Caco-2 (cell line): ENCODE data around the gene CLDN14. TPM values are rescaled to one million over a fixed set of nuclear protein-coding genes. Genes with fewer than 3 reads are reported as not detected.

ENCODE experiments used
- BruUV-seq: library from RNA; stranded (reverse); fragments of 400-500 nt; replicated peaks from 2 replicates; lab custom pipeline; 2021; lab: Mats Ljungman, UMichigan
- CTCF ChIA-PET: fragments of 300-600 bp; sonication (Branson Sonifier 250); formaldehyde crosslinking; loops from one replicate; lab custom pipeline; 2022; ENCODE audit warnings: antibody characterized with exemption; lab: Charles Lee
- POLR2A ChIA-PET: fragments of 300-600 bp; sonication (Branson Sonifier 250); formaldehyde crosslinking; loops from one replicate; lab custom pipeline; 2022; ENCODE audit warnings: antibody characterized with exemption; lab: Charles Lee
- DNase-seq, 2 experiments: peaks; one replicate each; pipeline versions ENCODE4 v3.0.0 to v3.0.0-alpha.2; 2020 to 2022
- H3K27me3 ChIP-seq: replicated peaks from 2 replicates; pipeline ENCODE4 v1.6.0; 2011; ENCODE audit warnings: low read length; ENCODE audit not compliant: control insufficient read depth, insufficient read depth
- H3K36me3 ChIP-seq: 2 replicates; pipeline ENCODE4 v1.5.1; 2011; ENCODE audit warnings: low read length; ENCODE audit not compliant: control insufficient read depth, insufficient read depth
- H3K4me1 ChIP-seq: fragments of 250-450 bp; sonication (Bioruptor Pico); 2 replicates; pipeline ENCODE4 v1.5.1; 2020; ENCODE audit warnings: mild to moderate bottlenecking
- H3K4me3 ChIP-seq: 2 replicates; pipeline ENCODE4 v1.5.1; 2011; ENCODE audit warnings: low read depth, mild to moderate bottlenecking, control low read depth, low read length
- H3K9me3 ChIP-seq: fragments of 250-450 bp; sonication (Bioruptor Pico); 2 replicates; pipeline ENCODE4 v1.5.1; 2020; ENCODE audit warnings: mild to moderate bottlenecking, moderate library complexity
- H3K27ac Mint-ChIP-seq: one replicate; pipeline ENCODE4 v1.8.0; 2022; ENCODE audit warnings: mixed read lengths; ENCODE audit not compliant: unreplicated experiment
- H3K27me3 Mint-ChIP-seq: one replicate; pipeline ENCODE4 v1.8.0; 2022; ENCODE audit warnings: mixed read lengths; ENCODE audit not compliant: insufficient read depth, unreplicated experiment
- H3K36me3 Mint-ChIP-seq: one replicate; pipeline ENCODE4 v1.8.0; 2022; ENCODE audit warnings: mild to moderate bottlenecking, mixed read lengths; ENCODE audit not compliant: insufficient read depth, unreplicated experiment
- H3K4me1 Mint-ChIP-seq: one replicate; pipeline ENCODE4 v1.8.0; 2022; ENCODE audit warnings: low read depth, mixed read lengths; ENCODE audit not compliant: unreplicated experiment
- H3K4me3 Mint-ChIP-seq: one replicate; pipeline ENCODE4 v1.8.0; 2022; ENCODE audit warnings: mild to moderate bottlenecking, moderate library complexity, mixed read lengths; ENCODE audit not compliant: unreplicated experiment
- H3K9me3 Mint-ChIP-seq: one replicate; pipeline ENCODE4 v1.8.0; 2022; ENCODE audit warnings: mixed read lengths; ENCODE audit not compliant: unreplicated experiment
- intact Hi-C: fragments of 100-400 bp; cut with micrococcal nuclease; formaldehyde crosslinking; loops from one replicate; pipeline ENCODE4 v1.10.0; 2022; ENCODE audit not compliant: unreplicated experiment
- total RNA-seq: library from RNA; stranded (reverse); gene quantifications from 2 replicates; pipeline ENCODE4 v1.2.3, GENCODE V29; 2022
- TF ChIP-seq, protein P1 (sequence below), 2 experiments: fragments of 200-600 bp in 1 of 2; IDR thresholded peaks; 1 replicate in 1 of 2; 2 replicates in 1 of 2; pipeline versions ENCODE4 v1.5.1 to v1.8.0; 2011 to 2022; ENCODE audit warnings: antibody characterized with exemption in 1 of 2, control low read depth in 1 of 2, inconsistent platforms in 1 of 2, low read depth in 1 of 2, low read length in 1 of 2, mild to moderate bottlenecking in 1 of 2, moderate library complexity in 1 of 2; ENCODE audit not compliant: insufficient read depth in 1 of 2, severe bottlenecking in 1 of 2, unreplicated experiment in 1 of 2

CLDN14 gene
- total RNA-seq, 1 experiment from 2014 or later = not detected

DNA sequence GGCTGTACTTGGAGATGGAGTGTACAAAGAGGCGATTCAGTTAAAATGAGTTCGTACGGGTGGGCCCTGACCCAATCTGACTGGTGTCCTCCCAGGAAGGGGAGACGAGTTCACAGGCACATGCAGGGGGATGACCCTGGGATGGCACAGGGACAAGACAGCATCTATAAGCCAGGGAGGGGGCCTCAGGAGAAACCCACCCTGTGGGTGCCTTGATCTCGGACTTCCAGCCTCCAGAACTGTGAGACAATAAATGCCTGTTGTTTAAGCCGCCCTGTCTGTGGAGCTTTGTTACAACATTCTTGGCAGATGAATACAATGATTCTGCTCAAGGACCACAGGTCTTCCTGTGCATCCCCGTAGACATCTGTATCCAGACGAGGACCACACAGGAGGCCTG, 14.6 kb upstream of the CLDN14 start:
- Histone ChIP-seq H3K4me3 (no peak overlapping the region), H3K27me3 (no peaks in the 10 kb centered on the region), H3K4me1 (no peaks in the 10 kb centered on the region), H3K36me3 (no peaks in the 10 kb centered on the region), H3K9me3 (no peaks in the 10 kb centered on the region)
- H3K27me3 Mint-ChIP-seq = no peaks in the 10 kb centered on the region
- intact Hi-C loops = no loop called here
- POLR2A ChIA-PET = no interaction called here
- no peak for DNase-seq
- H3K36me3 Mint-ChIP-seq = no peaks in the 10 kb centered on the region
- TF ChIP-seq, protein P1, sequence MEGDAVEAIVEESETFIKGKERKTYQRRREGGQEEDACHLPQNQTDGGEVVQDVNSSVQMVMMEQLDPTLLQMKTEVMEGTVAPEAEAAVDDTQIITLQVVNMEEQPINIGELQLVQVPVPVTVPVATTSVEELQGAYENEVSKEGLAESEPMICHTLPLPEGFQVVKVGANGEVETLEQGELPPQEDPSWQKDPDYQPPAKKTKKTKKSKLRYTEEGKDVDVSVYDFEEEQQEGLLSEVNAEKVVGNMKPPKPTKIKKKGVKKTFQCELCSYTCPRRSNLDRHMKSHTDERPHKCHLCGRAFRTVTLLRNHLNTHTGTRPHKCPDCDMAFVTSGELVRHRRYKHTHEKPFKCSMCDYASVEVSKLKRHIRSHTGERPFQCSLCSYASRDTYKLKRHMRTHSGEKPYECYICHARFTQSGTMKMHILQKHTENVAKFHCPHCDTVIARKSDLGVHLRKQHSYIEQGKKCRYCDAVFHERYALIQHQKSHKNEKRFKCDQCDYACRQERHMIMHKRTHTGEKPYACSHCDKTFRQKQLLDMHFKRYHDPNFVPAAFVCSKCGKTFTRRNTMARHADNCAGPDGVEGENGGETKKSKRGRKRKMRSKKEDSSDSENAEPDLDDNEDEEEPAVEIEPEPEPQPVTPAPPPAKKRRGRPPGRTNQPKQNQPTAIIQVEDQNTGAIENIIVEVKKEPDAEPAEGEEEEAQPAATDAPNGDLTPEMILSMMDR (IDR thresholded peaks at IDR 0.05; ENCODE audit: insufficient read depth in 1 of 2, low read depth in 1 of 2, low read length in 1 of 2, severe bottlenecking in 1 of 2, unreplicated experiment in 1 of 2) = no peak
- no TSS peak for BruUV-seq
- CTCF ChIA-PET = no interaction called here
- H3K4me1 Mint-ChIP-seq = no peaks in the 10 kb centered on the region
- H3K9me3 Mint-ChIP-seq = no peaks in the 10 kb centered on the region
- no peak overlapping the region for H3K4me3 Mint-ChIP-seq
- no peak overlapping the region for H3K27ac Mint-ChIP-seq

DNA sequence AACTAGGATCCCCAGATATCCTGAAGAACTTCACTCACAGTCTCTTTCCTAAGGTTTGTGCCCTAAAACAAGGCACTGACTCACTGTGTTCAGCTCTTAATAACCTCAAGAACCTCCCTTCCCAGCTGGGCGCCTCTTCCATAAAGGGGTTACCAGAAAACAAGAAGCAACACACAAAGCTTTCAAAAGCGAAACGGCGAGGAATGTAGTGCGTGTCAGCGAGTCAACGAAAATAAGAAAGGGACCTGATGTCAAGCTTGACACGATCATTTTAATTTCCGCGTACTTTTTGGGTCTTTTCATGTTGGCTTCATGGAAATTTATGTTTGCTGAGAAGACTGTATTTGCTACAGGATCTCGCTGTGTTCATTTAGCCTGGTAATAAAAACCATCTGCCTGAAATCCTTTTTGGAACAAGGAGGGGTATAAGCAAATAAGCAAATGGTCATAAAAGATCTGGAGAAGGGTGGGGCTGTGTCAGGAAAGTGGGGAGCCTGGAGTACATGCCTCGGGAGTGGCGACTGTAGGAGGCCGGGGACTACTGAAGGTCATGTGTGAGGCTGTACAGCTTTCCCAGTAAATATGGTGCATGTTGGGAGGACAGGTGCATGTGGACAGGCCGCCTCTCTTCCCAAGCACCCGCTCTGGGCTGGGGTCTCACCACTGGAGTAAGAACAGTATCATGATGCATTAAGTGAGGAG, 11.4 kb upstream of the CLDN14 start:
- Histone ChIP-seq H3K4me3 (no peak overlapping the region), H3K27me3 (no peaks in the 10 kb centered on the region), H3K4me1 (no peaks in the 10 kb centered on the region), H3K9me3 (no peaks in the 10 kb centered on the region), H3K36me3 (no peaks in the 10 kb centered on the region)
- no peaks in the 10 kb centered on the region for H3K4me1 Mint-ChIP-seq
- POLR2A ChIA-PET = interaction anchor here (0.6 kb wide), 1 partner anchor 134 kb away, joined by 4 read pairs; no protein-coding TSS in a partner anchor
- no peak for DNase-seq
- H3K36me3 Mint-ChIP-seq = no peaks in the 10 kb centered on the region
- CTCF ChIA-PET = no interaction called here
- TF ChIP-seq, protein P1 (IDR thresholded peaks at IDR 0.05; ENCODE audit: insufficient read depth in 1 of 2, low read depth in 1 of 2, low read length in 1 of 2, severe bottlenecking in 1 of 2, unreplicated experiment in 1 of 2) = no peak
- no peaks in the 10 kb centered on the region for H3K9me3 Mint-ChIP-seq
- BruUV-seq = no TSS peak
- no peak overlapping the region for H3K27ac Mint-ChIP-seq
- intact Hi-C loops = no loop called here
- no peaks in the 10 kb centered on the region for H3K27me3 Mint-ChIP-seq
- no peak overlapping the region for H3K4me3 Mint-ChIP-seq

GRCh38 chr21:36489776-36490165, 9.8 kb upstream of the CLDN14 start:
- no peaks in the 10 kb centered on the region for H3K36me3 ChIP-seq
- H3K9me3 ChIP-seq = no peaks in the 10 kb centered on the region
- no peak overlapping the region for H3K27ac Mint-ChIP-seq
- no peak overlapping the region for H3K4me3 ChIP-seq
- BruUV-seq = no TSS peak
- no peak for DNase-seq
- CTCF ChIA-PET = interaction anchor here (0.6 kb wide), 1 partner anchor 61 kb away, joined by 3 read pairs; no protein-coding TSS in a partner anchor
- no peaks in the 10 kb centered on the region for H3K27me3 Mint-ChIP-seq
- H3K4me1 Mint-ChIP-seq = no peaks in the 10 kb centered on the region
- no peaks in the 10 kb centered on the region for H3K4me1 ChIP-seq
- intact Hi-C loops = no loop called here
- POLR2A ChIA-PET = no interaction called here
- TF ChIP-seq, protein P1 (IDR thresholded peaks at IDR 0.05; ENCODE audit: insufficient read depth in 1 of 2, low read depth in 1 of 2, low read length in 1 of 2, severe bottlenecking in 1 of 2, unreplicated experiment in 1 of 2) = no peak
- H3K4me3 Mint-ChIP-seq = no peak overlapping the region
- H3K9me3 Mint-ChIP-seq = no peaks in the 10 kb centered on the region
- no peaks in the 10 kb centered on the region for H3K36me3 Mint-ChIP-seq
- no peaks in the 10 kb centered on the region for H3K27me3 ChIP-seq
